Upper lobe of left lung (tissue), 4 donors: ENCODE results near the gene KAZN.

Experiments used
- CTCF ChIP-seq, 6 experiments: fragments of 450-650 bp in 4 of 6; fragments of 200-600 bp in 2 of 6; sonication (generic) in 2 of 6; IDR thresholded peaks; one replicate each; pipeline ENCODE4 v1.5.1; 2016 to 2019; ENCODE audit warnings: antibody characterized with exemption in 6 of 6
- EP300 ChIP-seq, 4 donors: sonication (generic); formaldehyde crosslinking; IDR thresholded peaks; one replicate each; pipeline ENCODE4 v1.5.1; 2017; ENCODE audit warnings: antibody characterized with exemption in 4 of 4, control low read depth in 2 of 4
- POLR2AphosphoS5 ChIP-seq, 2 donors: sonication (generic); formaldehyde crosslinking; IDR thresholded peaks; one replicate each; pipeline ENCODE4 v1.5.1; 2017; ENCODE audit warnings: antibody characterized with exemption in 2 of 2

- TF ChIP-seq CTCF (IDR thresholded peaks at IDR 0.05), result no peak
- no peak for TF ChIP-seq POLR2AphosphoS5 (IDR thresholded peaks at IDR 0.05)
- no peak for TF ChIP-seq EP300 (IDR thresholded peaks at IDR 0.05)
Observed at GRCh38 chr1:14824314-14824915, 225.9 kb downstream of the KAZN start.
